GM12891 (cell line): ENCODE results near the gene PNLIPRP2.
A peak's percentile ranks its signal among the peaks of the same experiment; 100 is the strongest.

ENCODE experiments used
- DNase-seq: peaks from one replicate; pipeline ENCODE4 v3.0.0; 2011; ENCODE audit warnings: low spot score; ENCODE audit not compliant: insufficient read length
- FAIRE-seq: peaks from 2 replicates; lab custom pipeline; 2011; peaks lifted over from hg19 to GRCh38; lab: Jason Lieb, UNC
- PAX5 ChIP-seq: IDR thresholded peaks from 2 replicates; pipeline ENCODE4 v1.6.1; 2011; ENCODE audit warnings: low read length, moderate library complexity, mild to moderate bottlenecking; ENCODE audit not compliant: insufficient read depth, severe bottlenecking
- POLR2A ChIP-seq: IDR thresholded peaks from 2 replicates; pipeline ENCODE4 v1.6.1; 2011; ENCODE audit warnings: low read depth, low read length, control low read depth
- POLR2AphosphoS5 ChIP-seq: IDR thresholded peaks from 2 replicates; pipeline ENCODE4 v1.6.1; 2011; ENCODE audit warnings: low read depth, low read length, control low read depth
- POU2F2 ChIP-seq: IDR thresholded peaks from 2 replicates; pipeline ENCODE4 v1.6.1; 2011; ENCODE audit warnings: low read depth, mild to moderate bottlenecking, control low read depth, low read length, moderate library complexity
- SPI1 ChIP-seq: IDR thresholded peaks from 2 replicates; pipeline ENCODE4 v1.6.1; 2011; ENCODE audit warnings: low read depth, low read length, control low read depth
- TAF1 ChIP-seq: IDR thresholded peaks from 2 replicates; pipeline ENCODE4 v1.6.1; 2011; ENCODE audit warnings: low read depth, low read length, control low read depth

PNLIPRP2 gene

GRCh38 chr10:116637830-116638229, 17.1 kb downstream of the PNLIPRP2 start:
- FAIRE-seq (no peak), DNase-seq (no peak)
- TF ChIP-seq SPI1: peak; percentile 33; the same call in 1 of the 2 replicates
- no peak for TF ChIP-seq PAX5
- TF ChIP-seq TAF1: no peak

DNA sequence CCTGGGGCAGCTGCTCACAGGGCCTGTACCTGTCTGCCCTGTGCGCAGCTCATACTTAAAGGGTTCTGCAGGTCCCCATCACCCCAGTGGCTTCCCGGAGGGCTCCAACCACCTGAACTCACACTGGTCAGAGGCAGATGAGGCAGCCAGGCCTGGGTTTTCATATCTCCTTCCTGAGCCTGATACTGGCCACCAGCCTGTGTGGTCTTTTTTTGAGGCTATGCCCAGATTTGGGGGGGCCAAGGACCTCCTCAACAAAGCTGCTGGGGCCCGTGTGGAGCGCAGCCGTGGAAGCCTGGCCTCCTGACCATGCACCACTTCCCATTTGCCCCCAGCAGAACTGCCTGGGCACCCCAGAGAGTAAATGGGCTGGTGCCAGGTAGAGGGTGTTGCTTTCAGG, 25.7 kb downstream of the PNLIPRP2 start:
- DNase-seq: no peak
- no peak for FAIRE-seq

DNA sequence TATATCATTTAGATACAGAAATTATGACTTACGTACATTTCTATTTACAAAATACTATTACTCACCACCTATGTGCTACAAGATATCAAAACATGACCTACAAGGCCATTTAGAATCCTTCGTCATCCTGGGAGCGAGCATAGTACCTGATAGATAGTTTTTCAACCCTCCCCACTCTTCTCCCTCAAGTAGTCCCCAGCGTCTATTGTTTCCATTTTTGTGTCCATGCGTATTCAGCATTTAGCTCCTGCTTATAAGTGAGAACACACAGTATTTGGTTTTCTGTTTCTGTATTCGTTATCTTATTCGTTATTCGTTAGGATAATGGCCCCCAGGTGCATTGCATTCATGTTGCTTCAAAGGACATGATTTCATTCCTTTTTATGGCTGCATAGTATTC, 28.1 kb downstream of the PNLIPRP2 start:
- DNase-seq (no peak), FAIRE-seq (no peak)
- TF ChIP-seq POU2F2: no peak

More for the DNA sequence above, 25.7 kb downstream of the PNLIPRP2 start:
- TF ChIP-seq SPI1 (no peak), TAF1 (no peak)

GRCh38 chr10:116653885-116654284, 33.1 kb downstream of the PNLIPRP2 start:
- TF ChIP-seq PAX5 (no peak), TAF1 (no peak), POLR2A (no peak)
- DNase-seq (no peak), FAIRE-seq (no peak)

DNA sequence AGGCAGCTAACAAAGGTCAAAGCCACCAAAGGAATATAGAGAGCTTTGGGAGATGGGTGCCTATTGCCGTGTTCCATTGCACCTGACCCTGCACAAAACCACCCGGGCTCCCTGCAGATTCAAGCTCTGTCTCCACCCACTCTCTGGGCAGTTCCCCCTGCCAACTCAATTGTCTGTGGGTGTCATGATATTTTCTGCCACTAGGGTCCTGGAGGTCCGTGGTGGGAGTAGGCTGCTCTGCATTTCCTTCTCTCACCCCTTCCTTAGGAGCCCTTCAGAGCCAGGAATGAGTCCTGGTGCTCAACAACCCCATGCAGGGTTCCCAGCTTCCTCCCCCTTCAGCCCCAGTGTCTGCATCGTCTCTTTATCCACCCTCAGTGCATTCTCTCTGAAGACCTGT, 34.1 kb downstream of the PNLIPRP2 start:
- FAIRE-seq: no peak
- DNase-seq: no peak
- TF ChIP-seq PAX5 (no peak), SPI1 (no peak), TAF1 (no peak), POLR2A (no peak)

- no peak for DNase-seq
- TF ChIP-seq SPI1: no peak
- no peak for TF ChIP-seq PAX5
- no peak for TF ChIP-seq POLR2AphosphoS5
- no peak for TF ChIP-seq POLR2A
- no peak for TF ChIP-seq TAF1
- TF ChIP-seq POU2F2: no peak
- FAIRE-seq: no peak
These were observed 34.8 kb downstream of the PNLIPRP2 start for GRCh38 chr10:116655568-116655967.

DNA sequence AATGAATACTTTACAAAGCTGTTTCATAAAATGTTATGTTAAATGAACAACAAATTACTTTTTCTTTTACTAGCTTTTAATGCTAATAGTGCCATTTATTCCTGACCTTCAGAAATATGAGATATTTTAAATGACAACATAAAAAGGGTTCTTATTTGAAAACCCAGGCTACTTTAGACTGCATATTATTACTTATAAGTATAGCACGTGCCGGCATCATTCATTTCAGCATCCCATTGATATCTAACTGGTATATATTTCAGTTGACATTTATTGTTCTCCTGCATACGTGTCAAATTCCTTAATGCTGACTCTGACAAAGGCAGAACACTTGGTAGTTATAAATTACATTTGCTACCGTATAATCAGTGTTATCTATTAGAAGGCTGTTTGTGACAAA, 35.3 kb downstream of the PNLIPRP2 start:
- TF ChIP-seq POLR2A: no peak
- TF ChIP-seq POU2F2: no peak
- no peak for TF ChIP-seq POLR2AphosphoS5
- no peak for TF ChIP-seq SPI1
- no peak for TF ChIP-seq PAX5
- TF ChIP-seq TAF1: no peak
- no peak for FAIRE-seq
- DNase-seq: no peak

DNA sequence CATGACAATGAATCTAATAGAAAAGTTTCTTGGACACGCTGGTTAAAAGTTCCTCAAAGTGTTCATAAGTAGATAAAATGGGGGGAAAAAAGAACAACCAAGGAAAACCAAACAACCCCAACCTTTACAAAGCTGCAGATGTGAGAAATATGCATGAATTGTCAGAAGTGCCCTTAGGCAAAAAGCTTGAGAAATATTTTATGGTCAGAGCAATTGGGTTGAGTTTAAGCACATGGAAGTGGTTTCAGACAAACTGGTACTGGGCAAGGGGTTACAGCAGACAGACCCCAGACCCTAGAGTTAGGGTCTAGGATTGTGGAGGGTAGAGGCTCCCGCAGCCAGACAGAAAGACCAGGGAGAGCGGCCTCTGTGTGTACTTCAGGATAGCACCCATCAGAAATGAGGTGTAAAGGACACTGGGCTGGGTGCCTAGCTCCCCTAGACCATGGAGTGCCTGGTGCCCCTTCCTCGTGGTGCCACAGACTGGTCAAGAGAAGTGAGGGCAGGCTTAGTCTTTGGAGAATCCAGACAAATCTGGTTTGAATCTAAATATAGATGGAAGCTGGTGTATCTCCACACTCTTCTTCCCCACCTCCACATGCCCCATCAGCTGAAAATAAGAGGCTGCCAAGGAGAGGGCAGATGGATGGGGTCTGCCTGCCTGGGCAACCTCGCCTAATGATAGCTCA, 37.3 kb downstream of the PNLIPRP2 start:
- TF ChIP-seq POLR2A (no peak), PAX5 (no peak), TAF1 (no peak), POLR2AphosphoS5 (no peak), POU2F2 (no peak), SPI1 (no peak)
- FAIRE-seq: no peak
- no peak for DNase-seq

GRCh38 chr10:116659049-116659670, 38.4 kb downstream of the PNLIPRP2 start:
- DNase-seq (no peak), FAIRE-seq (no peak)
- TF ChIP-seq TAF1: no peak
- TF ChIP-seq POLR2A: no peak

- DNase-seq: no peak
- FAIRE-seq: no peak
- TF ChIP-seq POU2F2 (no peak), SPI1 (no peak), POLR2AphosphoS5 (no peak), POLR2A (no peak), TAF1 (no peak), PAX5 (no peak)
These were observed 40.1 kb downstream of the PNLIPRP2 start for GRCh38 chr10:116660860-116661259.

DNA sequence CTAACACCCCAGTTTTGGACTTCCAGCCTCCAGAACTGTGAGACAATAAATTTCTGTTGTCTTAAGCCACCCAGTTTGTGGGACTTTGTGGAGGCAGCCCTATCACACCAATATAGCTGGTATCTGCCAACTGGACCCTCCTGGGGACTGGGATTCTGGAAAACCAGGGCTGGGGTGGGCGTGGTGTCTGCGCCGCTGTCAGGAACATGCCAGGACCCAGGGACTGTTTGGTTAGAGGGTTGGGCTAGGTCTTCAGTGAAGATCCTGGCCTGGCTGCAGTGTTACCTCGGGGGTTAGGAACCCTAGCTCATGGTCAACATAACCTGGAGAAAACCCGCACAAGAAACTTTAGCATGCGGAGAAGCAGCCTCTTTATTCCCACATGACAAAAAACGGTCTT, 42.6 kb downstream of the PNLIPRP2 start:
- no peak for FAIRE-seq
- no peak for TF ChIP-seq POLR2AphosphoS5
- no peak for TF ChIP-seq POLR2A
- no peak for TF ChIP-seq PAX5
- no peak for TF ChIP-seq POU2F2
- no peak for TF ChIP-seq TAF1
- TF ChIP-seq SPI1: no peak
- no peak for DNase-seq
